Hepatocyte (in vitro differentiated cells): ENCODE data around the gene NTNG2. TPM values are rescaled to one million over a fixed set of nuclear protein-coding genes. Genes with fewer than 3 reads are reported as not detected.

ENCODE experiments used
- DNase-seq: peaks from one replicate; pipeline ENCODE4 v3.0.0-alpha.2; 2016; ENCODE audit warnings: low spot score
- H2AFZ ChIP-seq: fragments of 200-600 bp; sonication (generic); 2 replicates; pipeline ENCODE4 v1.6.0; 2016; ENCODE audit warnings: antibody characterized with exemption, mild to moderate bottlenecking
- H3K27ac ChIP-seq: fragments of 200-600 bp; sonication (generic); 2 replicates; pipeline ENCODE4 v1.5.1; 2016; ENCODE audit warnings: mild to moderate bottlenecking
- H3K27me3 ChIP-seq: fragments of 200-600 bp; sonication (generic); 2 replicates; pipeline ENCODE4 v1.6.1; 2016
- H3K36me3 ChIP-seq: fragments of 200-600 bp; sonication (generic); replicated peaks from 2 replicates; pipeline ENCODE4 v1.5.1; 2016; ENCODE audit warnings: low read depth; ENCODE audit not compliant: insufficient read depth
- H3K4me1 ChIP-seq: fragments of 200-600 bp; sonication (generic); 2 replicates; pipeline ENCODE4 v1.5.1; 2016; ENCODE audit warnings: mild to moderate bottlenecking, moderate library complexity; ENCODE audit not compliant: insufficient read depth
- H3K4me2 ChIP-seq: fragments of 200-600 bp; sonication (generic); 2 replicates; pipeline ENCODE4 v1.6.0; 2016
- H3K4me3 ChIP-seq: fragments of 200-600 bp; sonication (generic); 2 replicates; pipeline ENCODE4 v1.5.1; 2016; ENCODE audit warnings: mild to moderate bottlenecking
- H3K79me2 ChIP-seq: fragments of 200-600 bp; sonication (generic); 2 replicates; pipeline ENCODE4 v1.6.0; 2017; ENCODE audit warnings: mild to moderate bottlenecking
- H3K9me2 ChIP-seq: fragments of 200-600 bp; sonication (generic); replicated peaks from 2 replicates; pipeline ENCODE4 v1.6.0; 2017; ENCODE audit warnings: mild to moderate bottlenecking; ENCODE audit not compliant: insufficient read depth
- H3K9me3 ChIP-seq: fragments of 200-600 bp; sonication (generic); 2 replicates; pipeline ENCODE4 v1.5.1; 2016; ENCODE audit warnings: low read depth, mild to moderate bottlenecking
- H4K20me1 ChIP-seq: fragments of 200-600 bp; sonication (generic); 2 replicates; pipeline ENCODE4 v1.6.0; 2016; ENCODE audit warnings: mild to moderate bottlenecking; ENCODE audit not compliant: insufficient read depth, poor library complexity, severe bottlenecking
- CTCF ChIP-seq: fragments of 200-600 bp; sonication (generic); IDR thresholded peaks from 2 replicates; pipeline ENCODE4 v1.5.1; 2016; ENCODE audit warnings: antibody characterized with exemption, mild to moderate bottlenecking; ENCODE audit not compliant: poor library complexity
- EZH2 ChIP-seq: fragments of 200-600 bp; sonication (generic); IDR thresholded peaks from 2 replicates; pipeline ENCODE4 v1.6.1; 2016; ENCODE audit warnings: antibody characterized with exemption, mild to moderate bottlenecking, borderline replicate concordance
- EZH2phosphoT487 ChIP-seq: fragments of 200-600 bp; sonication (generic); IDR thresholded peaks from one replicate; pipeline ENCODE4 v1.6.1; 2018; ENCODE audit warnings: antibody characterized with exemption, mild to moderate bottlenecking, low read depth, moderate library complexity; ENCODE audit not compliant: unreplicated experiment, severe bottlenecking
- WGBS: methylation state at CpG from one replicate; pipeline ENCODE4 v1.1.6; 2016; ENCODE audit warnings: low lambda C conversion rate; ENCODE audit errors: missing lambda C conversion rate; 5-methylcytosine and 5-hydroxymethylcytosine counted together
- polyA plus RNA-seq: library from polyadenylated mRNA; unstranded; fragments of >200 nt; fragmentation: Nextera tagmentation; extraction: Ambion mirVana; gene quantifications from 2 replicates; pipeline ENCODE4 v1.2.1, GENCODE V29; 2016
- total RNA-seq: library from RNA; depleted of rRNA; stranded (reverse); fragments of >200 nt; gene quantifications from 2 replicates; pipeline ENCODE4 v1.2.3, GENCODE V29; 2014

The NTNG2 gene
- total and polyA plus RNA-seq, 2 experiments from 2014 or later: 0.48 to 1.8 TPM

- DNase-seq: no peak
- Histone ChIP-seq H3K4me2 (no peak overlapping the region), H4K20me1 (no peaks in the 10 kb centered on the region), H3K27ac (no peak overlapping the region), H3K4me3 (no peak overlapping the region), H3K36me3 (no peaks in the 10 kb centered on the region), H3K79me2 (no peaks in the 10 kb centered on the region), H3K4me1 (no peaks in the 10 kb centered on the region), H3K9me3 (no peaks in the 10 kb centered on the region), H2AFZ (no peak overlapping the region), H3K9me2 (no peaks in the 10 kb centered on the region), H3K27me3 (peaks cover 15% of the 10 kb centered on the region)
- TF ChIP-seq CTCF (no peak), EZH2 (no peak), EZH2phosphoT487 (no peak)
- 83% methylated on average over 12 of the region's 12 CpGs for WGBS
Measured at GRCh38 chr9:132201139-132201538, 39.3 kb downstream of the NTNG2 start.

GRCh38 chr9:132201780-132202703, 40.2 kb downstream of the NTNG2 start:
- no peak for DNase-seq
- Histone ChIP-seq H3K9me3 (no peaks in the 10 kb centered on the region), H3K79me2 (no peaks in the 10 kb centered on the region), H2AFZ (no peak overlapping the region), H3K27me3 (peaks cover 15% of the 10 kb centered on the region), H4K20me1 (no peaks in the 10 kb centered on the region), H3K36me3 (no peaks in the 10 kb centered on the region), H3K4me3 (no peak overlapping the region), H3K4me2 (no peak overlapping the region), H3K4me1 (no peaks in the 10 kb centered on the region), H3K9me2 (no peaks in the 10 kb centered on the region), H3K27ac (no peak overlapping the region)
- no peak for TF ChIP-seq EZH2
- WGBS: 56% methylated on average over 21 of the region's 21 CpGs

- Histone ChIP-seq H4K20me1 (no peaks in the 10 kb centered on the region), H3K36me3 (no peaks in the 10 kb centered on the region), H3K79me2 (no peaks in the 10 kb centered on the region), H3K4me1 (no peaks in the 10 kb centered on the region), H3K4me2 (no peak overlapping the region), H3K27me3 (peaks cover 15% of the 10 kb centered on the region), H3K9me3 (no peaks in the 10 kb centered on the region), H3K9me2 (no peaks in the 10 kb centered on the region), H2AFZ (no peak overlapping the region), H3K4me3 (no peak overlapping the region), H3K27ac (no peak overlapping the region)
- no peak for DNase-seq
- no peak for TF ChIP-seq EZH2phosphoT487
- 94% methylated on average over 3 of the region's 3 CpGs for WGBS
Measured at GRCh38 chr9:132204883-132205282, 43.0 kb downstream of the NTNG2 start.

GRCh38 chr9:132207215-132207614, 45.4 kb downstream of the NTNG2 start:
- Histone ChIP-seq H4K20me1 (no peaks in the 10 kb centered on the region), H3K27ac (no peak overlapping the region), H3K36me3 (no peaks in the 10 kb centered on the region), H3K4me1 (no peaks in the 10 kb centered on the region), H3K4me2 (no peak overlapping the region), H3K27me3 (peaks cover 7% of the 10 kb centered on the region), H3K4me3 (no peak overlapping the region), H3K79me2 (no peaks in the 10 kb centered on the region), H3K9me3 (no peaks in the 10 kb centered on the region), H3K9me2 (no peaks in the 10 kb centered on the region), H2AFZ (no peak overlapping the region)
- no peak for DNase-seq
- no peak for TF ChIP-seq EZH2
- 86% methylated on average over 14 of the region's 14 CpGs for WGBS
